Neural progenitor cell (in vitro differentiated cells): Measurements from ENCODE around the gene DCAF10. TPM values are rescaled to one million over a fixed set of nuclear protein-coding genes. Genes with fewer than 3 reads are reported as not detected.

ENCODE experiments used
- DNase-seq: peaks from one replicate; pipeline ENCODE4 v3.0.0-alpha.2; 2016; ENCODE audit warnings: low spot score
- H2AFZ ChIP-seq: fragments of 200-600 bp; sonication (generic); replicated peaks from 2 replicates; pipeline ENCODE4 v1.6.1; 2016; ENCODE audit warnings: antibody characterized with exemption
- H3F3A ChIP-seq: fragments of 200-600 bp; sonication (generic); 2 replicates; pipeline ENCODE4 v1.6.1; 2016; ENCODE audit warnings: antibody characterized with exemption, low read depth
- H3K27ac ChIP-seq: fragments of 200-600 bp; sonication (generic); 2 replicates; pipeline ENCODE4 v1.5.1; 2016; ENCODE audit warnings: mild to moderate bottlenecking
- H3K27me3 ChIP-seq: fragments of 200-600 bp; sonication (generic); 2 replicates; pipeline ENCODE4 v1.6.1; 2016; ENCODE audit warnings: mild to moderate bottlenecking, moderate library complexity
- H3K36me3 ChIP-seq: fragments of 200-600 bp; sonication (generic); 2 replicates; pipeline ENCODE4 v1.5.1; 2016
- H3K4me1 ChIP-seq: fragments of 200-600 bp; sonication (generic); 2 replicates; pipeline ENCODE4 v1.6.1; 2016; ENCODE audit warnings: mixed run types
- H3K4me2 ChIP-seq: fragments of 200-600 bp; sonication (generic); 2 replicates; pipeline ENCODE4 v1.6.1; 2016
- H3K4me3 ChIP-seq: fragments of 200-600 bp; sonication (generic); 2 replicates; pipeline ENCODE4 v1.5.1; 2016
- H3K79me2 ChIP-seq: fragments of 200-600 bp; sonication (generic); 2 replicates; pipeline ENCODE4 v1.6.1; 2016; ENCODE audit warnings: low read depth
- H3K9ac ChIP-seq: fragments of 200-600 bp; sonication (generic); 2 replicates; pipeline ENCODE4 v1.6.1; 2016
- H3K9me3 ChIP-seq: fragments of 200-600 bp; sonication (generic); 2 replicates; pipeline ENCODE4 v1.5.1; 2016; ENCODE audit warnings: low read depth
- H4K20me1 ChIP-seq: fragments of 200-600 bp; sonication (generic); 2 replicates; pipeline ENCODE4 v1.6.1; 2016; ENCODE audit warnings: low read depth
- H3K27ac Mint-ChIP-seq: 3 replicates; pipeline ENCODE4 v1.8.0; 2021; ENCODE audit warnings: mixed read lengths
- H3K27me3 Mint-ChIP-seq: 2 replicates; pipeline ENCODE4 v1.8.0; 2022; ENCODE audit warnings: low read depth, mild to moderate bottlenecking, inconsistent platforms, moderate library complexity, mixed read lengths; ENCODE audit not compliant: insufficient read depth
- H3K36me3 Mint-ChIP-seq: 3 replicates; pipeline ENCODE4 v1.8.0; 2021; ENCODE audit warnings: mixed read lengths
- H3K4me1 Mint-ChIP-seq: 3 replicates; pipeline ENCODE4 v1.8.0; 2021; ENCODE audit warnings: mixed read lengths
- H3K4me3 Mint-ChIP-seq: 3 replicates; pipeline ENCODE4 v1.8.0; 2021; ENCODE audit warnings: mild to moderate bottlenecking, moderate library complexity, mixed read lengths
- H3K9me3 Mint-ChIP-seq: 3 replicates; pipeline ENCODE4 v1.8.0; 2020; ENCODE audit warnings: mixed read lengths
- CTCF ChIP-seq: fragments of 200-600 bp; sonication (generic); IDR thresholded peaks from 2 replicates; pipeline ENCODE4 v1.5.1; 2017; ENCODE audit warnings: antibody characterized with exemption, mild to moderate bottlenecking
- EZH2 ChIP-seq: fragments of 200-600 bp; sonication (generic); IDR thresholded peaks from 2 replicates; pipeline ENCODE4 v1.6.1; 2017; ENCODE audit warnings: antibody characterized with exemption, mild to moderate bottlenecking, moderate library complexity
- EZH2phosphoT487 ChIP-seq: fragments of 200-600 bp; sonication (generic); IDR thresholded peaks from 2 replicates; pipeline ENCODE4 v1.6.1; 2017; ENCODE audit warnings: antibody characterized with exemption
- total RNA-seq: library from RNA; depleted of rRNA; stranded (reverse); fragments of >200 nt; gene quantifications from 2 replicates; pipeline ENCODE4 v1.2.3, GENCODE V29; 2015; ENCODE audit warnings: low replicate concordance

Gene DCAF10
- total RNA-seq, 1 donor from 2014 or later, result 15.8 TPM

GRCh38 chr9:37792122-37792521 is 8.5 kb upstream of the DCAF10 start:
- no peaks in the 10 kb centered on the region for H3K4me1 ChIP-seq
- no peaks in the 10 kb centered on the region for H4K20me1 ChIP-seq
- Mint-ChIP-seq H3K36me3 (no peaks in the 10 kb centered on the region), H3K27me3 (no peaks in the 10 kb centered on the region), H3K4me3 (no peak overlapping the region), H3K9me3 (no peaks in the 10 kb centered on the region), H3K4me1 (no peaks in the 10 kb centered on the region), H3K27ac (no peak overlapping the region)
- TF ChIP-seq EZH2 (no peak), EZH2phosphoT487 (no peak), CTCF (no peak)
- no peak overlapping the region for H3K27ac ChIP-seq
- DNase-seq, result no peak
- H2AFZ ChIP-seq, result no peak overlapping the region
- H3F3A ChIP-seq, result no peaks in the 10 kb centered on the region
- no peak overlapping the region for H3K4me3 ChIP-seq
- H3K27me3 ChIP-seq, result peaks cover 31% of the 10 kb centered on the region
- H3K4me2 ChIP-seq, result no peak overlapping the region
- H3K36me3 ChIP-seq, result no peaks in the 10 kb centered on the region
- no peaks in the 10 kb centered on the region for H3K9me3 ChIP-seq
- H3K9ac ChIP-seq, result no peak overlapping the region
- no peaks in the 10 kb centered on the region for H3K79me2 ChIP-seq

GRCh38 chr9:37796232-37796631 is 4.4 kb upstream of the DCAF10 start:
- TF ChIP-seq EZH2phosphoT487, result no peak
- TF ChIP-seq CTCF, result no peak
- TF ChIP-seq EZH2, result no peak
- Histone ChIP-seq H3K9me3 (no peaks in the 10 kb centered on the region), H3K4me1 (peaks cover 6% of the 10 kb centered on the region), H3K9ac (no peak overlapping the region), H3K36me3 (no peaks in the 10 kb centered on the region), H3K4me3 (no peak overlapping the region), H3K4me2 (no peak overlapping the region), H2AFZ (no peak overlapping the region), H3K79me2 (no peaks in the 10 kb centered on the region), H3K27me3 (peaks cover 24% of the 10 kb centered on the region), H4K20me1 (no peaks in the 10 kb centered on the region), H3K27ac (no peak overlapping the region), H3F3A (peaks cover 13% of the 10 kb centered on the region)
- Mint-ChIP-seq H3K27ac (no peak overlapping the region), H3K4me3 (no peak overlapping the region), H3K36me3 (no peaks in the 10 kb centered on the region), H3K4me1 (peaks cover 4% of the 10 kb centered on the region), H3K27me3 (peaks cover 2% of the 10 kb centered on the region), H3K9me3 (no peaks in the 10 kb centered on the region)
- no peak for DNase-seq

- Histone ChIP-seq H3K4me1 (peaks cover 18% of the 10 kb centered on the region), H3K27me3 (peaks cover 18% of the 10 kb centered on the region), H3K9me3 (no peaks in the 10 kb centered on the region), H3K36me3 (no peaks in the 10 kb centered on the region), H3K79me2 (peaks cover 24% of the 10 kb centered on the region), H3K27ac (no peak overlapping the region), H4K20me1 (peaks cover 21% of the 10 kb centered on the region), H3K9ac (no peak overlapping the region), H3F3A (peaks cover 14% of the 10 kb centered on the region), H2AFZ (no peak overlapping the region), H3K4me3 (no peak overlapping the region), H3K4me2 (no peak overlapping the region)
- peaks cover 2% of the 10 kb centered on the region for H3K27me3 Mint-ChIP-seq
- no peak for TF ChIP-seq CTCF
- no peak for TF ChIP-seq EZH2phosphoT487
- TF ChIP-seq EZH2, result no peak
- H3K4me3 Mint-ChIP-seq, result peak overlapping the region; percentile 98
- H3K36me3 Mint-ChIP-seq, result no peaks in the 10 kb centered on the region
- DNase-seq, result no peak
- H3K9me3 Mint-ChIP-seq, result no peaks in the 10 kb centered on the region
- no peak overlapping the region for H3K27ac Mint-ChIP-seq
- peaks cover 16% of the 10 kb centered on the region for H3K4me1 Mint-ChIP-seq
Measured at GRCh38 chr9:37798677-37799076, 1.9 kb upstream of the DCAF10 start.
